Ishikawa (cell line): ENCODE results near the gene STAG2.

Experiments
- CEBPB ChIP-seq: IDR thresholded peaks from 2 replicates; pipeline ENCODE4 v1.6.1; 2012
- CREB1 ChIP-seq: IDR thresholded peaks from 2 replicates; pipeline ENCODE4 v1.6.1; 2012; ENCODE audit warnings: low read depth
- EGR1 ChIP-seq: IDR thresholded peaks from 2 replicates; pipeline ENCODE4 v1.6.1; 2012
- EP300 ChIP-seq: IDR thresholded peaks from 2 replicates; pipeline ENCODE4 v1.6.1; 2012; ENCODE audit warnings: borderline replicate concordance
- FOXM1 ChIP-seq: IDR thresholded peaks from 2 replicates; pipeline ENCODE4 v1.6.1; 2012; ENCODE audit warnings: low read depth, borderline replicate concordance
- NFIC ChIP-seq: IDR thresholded peaks from 2 replicates; pipeline ENCODE4 v1.6.1; 2012
- RAD21 ChIP-seq: IDR thresholded peaks from 2 replicates; pipeline ENCODE4 v1.6.1; 2012; ENCODE audit warnings: low read depth
- REST ChIP-seq: IDR thresholded peaks from 2 replicates; pipeline ENCODE4 v1.6.1; 2012; ENCODE audit warnings: low read depth, mild to moderate bottlenecking
- TAF1 ChIP-seq: IDR thresholded peaks from 2 replicates; pipeline ENCODE4 v1.6.1; 2012; ENCODE audit warnings: low read depth, mild to moderate bottlenecking
- TCF12 ChIP-seq: IDR thresholded peaks from 2 replicates; pipeline ENCODE4 v1.6.1; 2012; ENCODE audit warnings: low read depth
- TEAD4 ChIP-seq: IDR thresholded peaks from 2 replicates; pipeline ENCODE4 v1.6.1; 2012
- USF1 ChIP-seq: IDR thresholded peaks from 2 replicates; pipeline ENCODE4 v1.6.1; 2012
- YY1 ChIP-seq: IDR thresholded peaks from 2 replicates; pipeline ENCODE4 v1.6.1; 2012; ENCODE audit warnings: low read depth
- ZBTB7A ChIP-seq: IDR thresholded peaks from 2 replicates; pipeline ENCODE4 v1.6.1; 2012; ENCODE audit warnings: low read depth
- TF ChIP-seq, protein P1 (sequence below): IDR thresholded peaks from 2 replicates; pipeline ENCODE4 v1.6.1; 2012

The STAG2 gene

GRCh38 chrX:123943074-123943473 is 18.4 kb upstream of the STAG2 start:
- TF ChIP-seq EP300 (no peak), USF1 (no peak), CREB1 (no peak), REST (no peak), EGR1 (no peak), RAD21 (no peak), TCF12 (no peak), TAF1 (no peak)

- TF ChIP-seq TEAD4 (no peak), RAD21 (no peak), NFIC (no peak), FOXM1 (no peak), YY1 (no peak), EGR1 (no peak), EP300 (no peak), TAF1 (no peak), ZBTB7A (no peak), CREB1 (no peak), CEBPB (no peak), USF1 (no peak), TCF12 (no peak), REST (no peak)
- TF ChIP-seq, protein P1, sequence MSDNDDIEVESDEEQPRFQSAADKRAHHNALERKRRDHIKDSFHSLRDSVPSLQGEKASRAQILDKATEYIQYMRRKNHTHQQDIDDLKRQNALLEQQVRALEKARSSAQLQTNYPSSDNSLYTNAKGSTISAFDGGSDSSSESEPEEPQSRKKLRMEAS = no peak
Observed at GRCh38 chrX:123943488-123943887, 18.0 kb upstream of the STAG2 start.

- TF ChIP-seq EP300 = no peak
- no peak for TF ChIP-seq EGR1
- no peak for TF ChIP-seq FOXM1
- no peak for TF ChIP-seq RAD21
- no peak for TF ChIP-seq CREB1
- TF ChIP-seq, protein P1 = no peak
- TF ChIP-seq CEBPB = no peak
- no peak for TF ChIP-seq TEAD4
- TF ChIP-seq TAF1 = no peak
- TF ChIP-seq USF1 = no peak
- no peak for TF ChIP-seq TCF12
- TF ChIP-seq YY1 = no peak
- TF ChIP-seq REST = no peak
- no peak for TF ChIP-seq NFIC
- no peak for TF ChIP-seq ZBTB7A
Observed at GRCh38 chrX:123949846-123950245, 11.7 kb upstream of the STAG2 start.
